HepG2 (cell line): ENCODE results near the gene PSMC5. TPM values are rescaled to one million over a fixed set of nuclear protein-coding genes. Genes with fewer than 3 reads are reported as not detected.

Experiments used
- ARID5B ChIP-seq: IDR thresholded peaks from 2 replicates; pipeline ENCODE4 v1.4.0; 2020; ENCODE audit warnings: mild to moderate bottlenecking, missing genetic modification reagents
- CREB3 ChIP-seq: sonication (generic); formaldehyde crosslinking; IDR thresholded peaks from 2 replicates; pipeline ENCODE4 v1.5.0; 2020; ENCODE audit warnings: missing genetic modification reagents
- IRF2 ChIP-seq: IDR thresholded peaks from 2 replicates; pipeline ENCODE4 v1.6.1; 2018; ENCODE audit warnings: missing genetic modification reagents, missing compliant biosample characterization
- MTF2 ChIP-seq: sonication (generic); formaldehyde crosslinking; IDR thresholded peaks from 2 replicates; pipeline ENCODE4 v1.5.0; 2020; ENCODE audit warnings: missing genetic modification reagents, borderline replicate concordance
- MYC ChIP-seq: sonication (generic); formaldehyde crosslinking; IDR thresholded peaks from 2 replicates; pipeline ENCODE4 v1.9.0; 2021; ENCODE audit warnings: missing genetic modification reagents, borderline replicate concordance
- POGZ ChIP-seq: sonication (generic); formaldehyde crosslinking; IDR thresholded peaks from 2 replicates; pipeline ENCODE4 v1.4.0; 2020; ENCODE audit warnings: mild to moderate bottlenecking, missing genetic modification reagents
- RCOR2 ChIP-seq: IDR thresholded peaks from 2 replicates; pipeline ENCODE4 v1.6.1; 2016; ENCODE audit warnings: missing biosample characterization, missing genetic modification reagents
- SOX5 ChIP-seq: IDR thresholded peaks from 2 replicates; pipeline ENCODE4 v1.6.1; 2016; ENCODE audit warnings: borderline replicate concordance
- SP2 ChIP-seq: sonication (generic); formaldehyde crosslinking; IDR thresholded peaks from 2 replicates; pipeline ENCODE4 v1.5.1; 2020; ENCODE audit warnings: mild to moderate bottlenecking, missing genetic modification reagents
- ZFY ChIP-seq: sonication (generic); formaldehyde crosslinking; IDR thresholded peaks from 2 replicates; pipeline ENCODE4 v1.4.0; 2020; ENCODE audit warnings: missing genetic modification reagents
- ZNF225 ChIP-seq: sonication (generic); formaldehyde crosslinking; IDR thresholded peaks from 2 replicates; pipeline ENCODE4 v1.4.0; 2020; ENCODE audit warnings: mild to moderate bottlenecking, missing genetic modification reagents
- ZNF362 ChIP-seq: sonication (generic); formaldehyde crosslinking; IDR thresholded peaks from 2 replicates; pipeline ENCODE4 v1.4.0; 2020; ENCODE audit warnings: missing genetic modification reagents, mild to moderate bottlenecking, borderline replicate concordance
- ZNF512 ChIP-seq: sonication (generic); formaldehyde crosslinking; IDR thresholded peaks from 2 replicates; pipeline ENCODE4 v1.4.0; 2020; ENCODE audit warnings: mild to moderate bottlenecking, missing genetic modification reagents
- ZNF609 ChIP-seq: sonication (generic); formaldehyde crosslinking; IDR thresholded peaks from 2 replicates; pipeline ENCODE4 v1.4.0; 2020; ENCODE audit warnings: mild to moderate bottlenecking, missing genetic modification reagents, borderline replicate concordance
- ZNF788 ChIP-seq: sonication (generic); formaldehyde crosslinking; IDR thresholded peaks from 2 replicates; pipeline ENCODE4 v1.5.0; 2020; ENCODE audit warnings: mild to moderate bottlenecking, missing genetic modification reagents, borderline replicate concordance
- polyA plus RNA-seq, 8 experiments: library from polyadenylated mRNA; depleted of rRNA in 3 of 8; stranded (reverse) in 7 of 8; unstranded in 1 of 8; fragments of >200 nt; fragmentation: Illumina TruSeq in 4 of 8; extraction: Trizol in 4 of 8; gene quantifications; 2 replicates each; pipeline versions ENCODE4 v1.2.1 to v1.2.3, GENCODE V29; 2011 to 2016; ENCODE audit warnings: low read depth in 4 of 8, missing spikeins in 1 of 8, mixed read lengths in 1 of 8; ENCODE audit not compliant: insufficient read depth in 1 of 8
- total RNA-seq, 5 experiments: library from RNA; depleted of rRNA; stranded (reverse); fragments of >200 nt; fragmentation: Illumina TruSeq; extraction: Trizol; gene quantifications; 2 replicates each; pipeline ENCODE4 v1.2.3, GENCODE V29; 2016; ENCODE audit warnings: low read depth in 1 of 5

Gene PSMC5
- total and polyA plus RNA-seq, 2 of the 13 experiments (the other 11 are each of a cell fraction or from before 2014, with no cell fraction given): 35.3 to 128 TPM

- TF ChIP-seq ZNF609 (CRISPR knock-in tag) (no peak; the same call in 1 of the 2 replicates), SP2 (CRISPR knock-in tag) (peak; percentile 53; the same call in 1 of the 2 replicates), POGZ (CRISPR knock-in tag) (peak; percentile 92), IRF2 (CRISPR knock-in tag) (peak; percentile 90; the same call in 1 of the 2 replicates), ZNF512 (CRISPR knock-in tag) (no peak), CREB3 (0 out of 2 replicates have a peak, but pooled peaks have one; percentile 84), ZFY (peak; percentile 92), ZNF225 (CRISPR knock-in tag) (peak; percentile 96; the same call in 1 of the 2 replicates), RCOR2 (CRISPR knock-in tag) (peak; percentile 10; the same call in 1 of the 2 replicates), MTF2 (CRISPR knock-in tag) (no peak; the same call in 1 of the 2 replicates), MYC (CRISPR knock-in tag) (peak; percentile 90), SOX5 (peak; percentile 76; the same call in 1 of the 2 replicates), ARID5B (peak; percentile 75), ZNF362 (CRISPR knock-in tag) (peak; percentile 78; the same call in 1 of the 2 replicates), ZNF788 (CRISPR knock-in tag) (peak; percentile 100)
These were observed 15.5 kb downstream of the PSMC5 start, which contains the start of gene SMARCD2 (continued) for GRCh38 chr17:63842540-63843386.
